CD14-positive monocyte (primary cell): ENCODE results near the gene AP2B1. TPM values are rescaled to one million over a fixed set of nuclear protein-coding genes. Genes with fewer than 3 reads are reported as not detected.

Source experiments
- DNase-seq, 3 donors: peaks; one replicate each; pipeline ENCODE4 v3.0.0-alpha.2; 2011 to 2022
- H2AFZ ChIP-seq: 2 replicates; pipeline ENCODE4 v1.6.0; 2012; ENCODE audit warnings: mild to moderate bottlenecking, low read depth, low read length, inconsistent platforms; ENCODE audit not compliant: insufficient read depth, poor library complexity, severe bottlenecking
- H3K27ac ChIP-seq, 2 donors: 1 replicate in 1 of 2; 2 replicates in 1 of 2; pipeline ENCODE4 v1.5.1; 2012 to 2013; ENCODE audit warnings: low read length in 2 of 2, control low read depth in 1 of 2, inconsistent platforms in 1 of 2, low read depth in 1 of 2, mild to moderate bottlenecking in 1 of 2
- H3K27me3 ChIP-seq, 2 donors: one replicate each; pipeline versions ENCODE4 v1.6.0 to v1.6.1; 2011 to 2013; ENCODE audit warnings: low read length in 2 of 2; ENCODE audit not compliant: control insufficient read depth in 2 of 2, insufficient read depth in 2 of 2
- H3K36me3 ChIP-seq, 2 donors: replicated peaks in 1 of 2; 1 replicate in 1 of 2; 2 replicates in 1 of 2; pipeline versions ENCODE4 v1.5.1 to v1.6.1; 2012 to 2013; ENCODE audit warnings: low read length in 2 of 2, control low read depth in 1 of 2, inconsistent platforms in 1 of 2, mild to moderate bottlenecking in 1 of 2; ENCODE audit not compliant: insufficient read depth in 2 of 2, control insufficient read depth in 1 of 2
- H3K4me1 ChIP-seq, 2 donors: 1 replicate in 1 of 2; 2 replicates in 1 of 2; pipeline versions ENCODE4 v1.5.1 to v1.6.1; 2012 to 2013; ENCODE audit warnings: low read length in 2 of 2, control low read depth in 1 of 2, inconsistent platforms in 1 of 2, mild to moderate bottlenecking in 1 of 2, moderate library complexity in 1 of 2; ENCODE audit not compliant: insufficient read depth in 2 of 2, control insufficient read depth in 1 of 2
- H3K4me2 ChIP-seq: replicated peaks from 2 replicates; pipeline ENCODE3; 2012; ENCODE audit warnings: low read length, moderate library complexity, mild to moderate bottlenecking; ENCODE audit not compliant: poor library complexity, severe bottlenecking; ENCODE audit errors: extremely low read depth
- H3K4me3 ChIP-seq, 3 experiments: fragments of 200-600 bp in 1 of 3; sonication (generic) in 1 of 3; replicated peaks in 1 of 3; 1 replicate in 2 of 3; 2 replicates in 1 of 3; pipeline ENCODE4 v1.5.1; 2011 to 2013; ENCODE audit warnings: low read length in 3 of 3, mild to moderate bottlenecking in 3 of 3, control low read depth in 2 of 3, low read depth in 2 of 3, inconsistent platforms in 1 of 3, moderate library complexity in 1 of 3
- H3K79me2 ChIP-seq: 2 replicates; pipeline ENCODE4 v1.6.0; 2012; ENCODE audit warnings: mild to moderate bottlenecking, control low read depth, inconsistent platforms, low read length, moderate library complexity; ENCODE audit not compliant: insufficient read depth
- H3K9ac ChIP-seq: 2 replicates; pipeline ENCODE4 v1.6.0; 2017; ENCODE audit warnings: low read length, mild to moderate bottlenecking; ENCODE audit not compliant: insufficient read depth, poor library complexity, severe bottlenecking
- H3K9me3 ChIP-seq, 2 donors: replicated peaks in 1 of 2; 1 replicate in 1 of 2; 2 replicates in 1 of 2; pipeline versions ENCODE4 v1.5.1 to v1.6.1; 2012 to 2013; ENCODE audit warnings: low read length in 2 of 2, control low read depth in 1 of 2; ENCODE audit not compliant: control insufficient read depth in 1 of 2, insufficient read depth in 1 of 2
- H4K20me1 ChIP-seq: 2 replicates; pipeline ENCODE4 v1.6.0; 2012; ENCODE audit warnings: mild to moderate bottlenecking, low read length, control low read depth, moderate library complexity; ENCODE audit not compliant: insufficient read depth
- H3K27ac Mint-ChIP-seq, 7 donors: one replicate each; pipeline ENCODE4 v1.8.0; 2020; ENCODE audit warnings: mild to moderate bottlenecking in 7 of 7, mixed read lengths in 7 of 7, moderate library complexity in 6 of 7, inconsistent platforms in 2 of 7
- H3K27me3 Mint-ChIP-seq, 3 donors: one replicate each; pipeline ENCODE4 v1.8.0; 2021 to 2022; ENCODE audit warnings: low read depth in 3 of 3, mild to moderate bottlenecking in 3 of 3, mixed read lengths in 3 of 3, moderate library complexity in 3 of 3, inconsistent platforms in 1 of 3
- H3K36me3 Mint-ChIP-seq, 2 donors: one replicate each; pipeline ENCODE4 v1.8.0; 2020; ENCODE audit warnings: mixed read lengths in 2 of 2, inconsistent platforms in 1 of 2, mild to moderate bottlenecking in 1 of 2
- H3K4me1 Mint-ChIP-seq: one replicate; pipeline ENCODE4 v1.8.0; 2020; ENCODE audit warnings: mild to moderate bottlenecking, mixed read lengths
- H3K4me3 Mint-ChIP-seq, 2 donors: one replicate each; pipeline ENCODE4 v1.8.0; 2020; ENCODE audit warnings: mild to moderate bottlenecking in 2 of 2, mixed read lengths in 2 of 2, moderate library complexity in 1 of 2
- H3K9me3 Mint-ChIP-seq, 7 donors: one replicate each; pipeline ENCODE4 v1.8.0; 2020 to 2022; ENCODE audit warnings: mixed read lengths in 7 of 7, mild to moderate bottlenecking in 6 of 7, moderate library complexity in 6 of 7, inconsistent platforms in 2 of 7
- CTCF ChIP-seq: fragments of 200-600 bp; IDR thresholded peaks from one replicate; pipeline ENCODE4 v1.8.0; 2022; ENCODE audit warnings: antibody characterized with exemption, mild to moderate bottlenecking
- WGBS: methylation state at CpG from one replicate; pipeline ENCODE4 v1.1.5; 2013; ENCODE audit warnings: missing lambda C conversion rate; ENCODE audit not compliant: insufficient coverage; 5-methylcytosine and 5-hydroxymethylcytosine counted together
- intact Hi-C, 2 donors: fragments of 100-400 bp; cut with micrococcal nuclease; formaldehyde crosslinking; loops; one replicate each; pipeline versions ENCODE4 v1.15.0 to v1.15.1; 2023
- polyA plus RNA-seq, 3 donors: library from polyadenylated mRNA; depleted of rRNA in 1 of 3; unstranded in 2 of 3; stranded (reverse) in 1 of 3; fragments of 300-500 nt in 2 of 3; fragments of >200 nt in 1 of 3; fragmentation: Illumina TruSeq in 2 of 3; gene quantifications; 1 replicate in 2 of 3; 2 replicates in 1 of 3; pipeline ENCODE4 v1.2.3, GENCODE V29; 2012 to 2021

The AP2B1 gene
- polyA plus RNA-seq, 3 donors = 28.7 to 44.2 (median 29.4) TPM

DNA sequence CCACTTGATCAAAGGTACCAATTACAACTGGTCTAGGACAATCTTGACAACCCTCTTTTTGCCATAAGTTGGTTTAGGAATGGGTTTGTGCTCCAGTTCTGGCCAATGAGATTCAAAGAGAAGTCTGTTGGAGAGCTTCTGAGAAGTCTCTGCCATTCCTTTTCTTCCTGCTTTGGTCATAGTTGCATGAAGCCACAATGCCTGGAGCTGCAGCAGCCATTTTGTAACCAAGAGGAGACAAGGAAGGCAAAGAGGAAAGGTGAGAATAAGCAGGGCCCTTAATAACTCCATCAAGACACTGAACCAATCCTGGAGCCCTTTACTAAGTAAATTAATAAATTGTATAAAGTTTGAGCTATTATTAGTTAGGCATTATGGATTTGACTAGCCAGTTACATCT is 170.1 kb downstream of the AP2B1 start:
- Histone ChIP-seq H3K36me3 (no peaks in the 10 kb centered on the region), H3K4me3 (no peak overlapping the region), H3K4me1 (no peaks in the 10 kb centered on the region), H3K4me2 (no peak overlapping the region), H3K9me3 (no peaks in the 10 kb centered on the region), H4K20me1 (no peaks in the 10 kb centered on the region), H3K27ac (no peak overlapping the region), H3K79me2 (no peaks in the 10 kb centered on the region), H3K9ac (no peak overlapping the region), H2AFZ (no peak overlapping the region), H3K27me3 (peaks cover 0 to 4% of the 10 kb centered on the region in 2 donors)
- DNase-seq = no peak
- Mint-ChIP-seq H3K4me1 (peaks cover 12% of the 10 kb centered on the region), H3K27me3 (peaks cover 10 to 25% (median 11%) of the 10 kb centered on the region in 3 donors), H3K36me3 (no peaks in the 10 kb centered on the region), H3K9me3 (peaks cover 0 to 5% (median 0%) of the 10 kb centered on the region in 7 donors), H3K27ac (no peak overlapping the region), H3K4me3 (no peak overlapping the region)
- TF ChIP-seq CTCF = no peak
- intact Hi-C loops = no loop called here

DNA sequence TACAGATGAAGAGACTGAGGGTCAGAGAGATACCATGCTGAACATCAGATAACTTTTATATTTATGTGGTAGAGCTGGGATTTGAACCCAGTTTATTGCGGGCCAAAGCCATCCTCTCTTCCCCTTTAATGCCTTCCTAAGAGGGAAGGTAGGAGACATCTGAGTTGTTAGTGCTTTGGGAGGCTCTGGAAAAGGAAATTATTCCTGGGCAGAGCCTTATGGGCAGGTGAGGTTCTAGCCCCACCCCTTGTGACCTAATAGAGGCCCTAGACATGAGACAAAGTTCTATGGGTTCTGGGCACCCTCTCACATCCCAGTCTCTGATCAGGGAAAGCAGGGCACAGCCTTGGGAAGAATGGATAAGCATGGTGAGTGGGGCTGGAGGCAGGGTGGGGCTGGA is 173.5 kb downstream of the AP2B1 start, which contains the start of gene C17orf50:
TSS of gene C17orf50 (plus strand) at position 301 of the 400 bp plus-strand sequence. CDS start at position 356, 55 bp downstream.
- intact Hi-C loops = no loop called here
- no peak within 1 kb of the TSS for H3K4me3 ChIP-seq
- no peaks in the 10 kb centered on the region for H4K20me1 ChIP-seq
- Mint-ChIP-seq H3K27ac (no peak within 1 kb of the TSS), H3K4me3 (no peak within 1 kb of the TSS), H3K27me3 (peaks cover 17 to 25% (median 24%) of the 10 kb centered on the region in 3 donors), H3K9me3 (peaks cover 0 to 7% (median 2%) of the 10 kb centered on the region in 7 donors), H3K4me1 (peaks cover 14% of the 10 kb centered on the region), H3K36me3 (no peaks in the 10 kb centered on the region)
- no peak for DNase-seq
- no peak within 1 kb of the TSS for H2AFZ ChIP-seq
- no peak within 1 kb of the TSS for H3K27ac ChIP-seq
- peaks cover 9 to 13% of the 10 kb centered on the region in 2 donors for H3K4me1 ChIP-seq
- no CpG with 5 or more reads among the region's 1 CpG for WGBS
- H3K79me2 ChIP-seq = no peaks in the 10 kb centered on the region
- peaks cover 3 to 13% of the 10 kb centered on the region in 2 donors for H3K27me3 ChIP-seq
- H3K4me2 ChIP-seq = no peak within 1 kb of the TSS
- no peaks in the 10 kb centered on the region for H3K36me3 ChIP-seq
- H3K9ac ChIP-seq = no peak within 1 kb of the TSS
- TF ChIP-seq CTCF = no peak
- no peaks in the 10 kb centered on the region for H3K9me3 ChIP-seq
